HepG2 (cell line): ENCODE data around the gene LST1. TPM values are rescaled to one million over a fixed set of nuclear protein-coding genes. Genes with fewer than 3 reads are reported as not detected.
A peak's percentile ranks its signal among the peaks of the same experiment; 100 is the strongest.

Experiments
- AKNA ChIP-seq: sonication (generic); formaldehyde crosslinking; IDR thresholded peaks from 2 replicates; pipeline ENCODE4 v1.4.0; 2020; ENCODE audit warnings: missing genetic modification reagents, borderline replicate concordance
- CSRNP1 ChIP-seq: sonication (generic); formaldehyde crosslinking; IDR thresholded peaks from 2 replicates; pipeline ENCODE4 v1.8.1; 2023; ENCODE audit warnings: mild to moderate bottlenecking, missing genetic modification reagents
- PCBP1 ChIP-seq: fragments of 200-400 bp; formaldehyde crosslinking; IDR thresholded peaks from 2 replicates; pipeline ENCODE4 v1.6.1; 2017; ENCODE audit warnings: mild to moderate bottlenecking, low read depth, low read length, borderline replicate concordance
- SOX5 ChIP-seq: IDR thresholded peaks from 2 replicates; pipeline ENCODE4 v1.6.1; 2016; ENCODE audit warnings: borderline replicate concordance
- SRSF1 ChIP-seq: fragments of 200-400 bp; formaldehyde crosslinking; optimal IDR thresholded peaks from 2 replicates; pipeline ENCODE3; 2017; ENCODE audit warnings: mild to moderate bottlenecking, low read depth, low read length, moderate library complexity
- THRA ChIP-seq: sonication (generic); formaldehyde crosslinking; IDR thresholded peaks from 2 replicates; pipeline ENCODE4 v1.4.0; 2020; ENCODE audit warnings: missing genetic modification reagents, borderline replicate concordance
- YY1 ChIP-seq: IDR thresholded peaks from 2 replicates; pipeline ENCODE4 v1.6.1; 2011; ENCODE audit warnings: low read length, low read depth, moderate library complexity, mild to moderate bottlenecking; ENCODE audit not compliant: insufficient read depth, insufficient replicate concordance
- ZBTB7B ChIP-seq: sonication (generic); formaldehyde crosslinking; IDR thresholded peaks from 2 replicates; pipeline ENCODE4 v1.4.0; 2020; ENCODE audit warnings: missing genetic modification reagents
- ZBTB8A ChIP-seq: sonication (generic); formaldehyde crosslinking; IDR thresholded peaks from 2 replicates; pipeline ENCODE4 v1.4.0; 2020; ENCODE audit warnings: mild to moderate bottlenecking, low read depth, missing genetic modification reagents, borderline replicate concordance
- ZIK1 ChIP-seq: sonication (generic); formaldehyde crosslinking; IDR thresholded peaks from 2 replicates; pipeline ENCODE4 v1.5.0; 2020; ENCODE audit warnings: mild to moderate bottlenecking, low read depth, missing genetic modification reagents, borderline replicate concordance
- ZMYM4 ChIP-seq: sonication (generic); formaldehyde crosslinking; IDR thresholded peaks from 2 replicates; pipeline ENCODE4 v1.8.1; 2023; ENCODE audit warnings: mild to moderate bottlenecking, missing genetic modification reagents
- ZNF225 ChIP-seq: sonication (generic); formaldehyde crosslinking; IDR thresholded peaks from 2 replicates; pipeline ENCODE4 v1.4.0; 2020; ENCODE audit warnings: mild to moderate bottlenecking, missing genetic modification reagents
- ZNF264 ChIP-seq: sonication (generic); formaldehyde crosslinking; IDR thresholded peaks from 2 replicates; pipeline ENCODE4 v1.4.0; 2020; ENCODE audit warnings: missing genetic modification reagents
- ZNF280B ChIP-seq: sonication (generic); formaldehyde crosslinking; IDR thresholded peaks from 2 replicates; pipeline ENCODE4 v1.5.0; 2020; ENCODE audit warnings: missing genetic modification reagents, mild to moderate bottlenecking, borderline replicate concordance
- ZNF7 ChIP-seq: IDR thresholded peaks from 2 replicates; pipeline ENCODE4 v1.6.1; 2016; ENCODE audit warnings: missing biosample characterization, missing genetic modification reagents
- ZNF749 ChIP-seq: sonication (generic); formaldehyde crosslinking; IDR thresholded peaks from 2 replicates; pipeline ENCODE4 v1.8.0; 2022; ENCODE audit warnings: mild to moderate bottlenecking, missing genetic modification reagents, moderate library complexity, borderline replicate concordance
- ZNF816 ChIP-seq: sonication (generic); formaldehyde crosslinking; IDR thresholded peaks from 2 replicates; pipeline ENCODE4 v1.8.0; 2022; ENCODE audit warnings: missing genetic modification reagents, mild to moderate bottlenecking, borderline replicate concordance
- polyA plus RNA-seq, 8 experiments: library from polyadenylated mRNA; depleted of rRNA in 3 of 8; stranded (reverse) in 7 of 8; unstranded in 1 of 8; fragments of >200 nt; fragmentation: Illumina TruSeq in 4 of 8; extraction: Trizol in 4 of 8; gene quantifications; 2 replicates each; pipeline versions ENCODE4 v1.2.1 to v1.2.3, GENCODE V29; 2011 to 2016; ENCODE audit warnings: low read depth in 4 of 8, missing spikeins in 1 of 8, mixed read lengths in 1 of 8; ENCODE audit not compliant: insufficient read depth in 1 of 8
- total RNA-seq, 5 experiments: library from RNA; depleted of rRNA; stranded (reverse); fragments of >200 nt; fragmentation: Illumina TruSeq; extraction: Trizol; gene quantifications; 2 replicates each; pipeline ENCODE4 v1.2.3, GENCODE V29; 2016; ENCODE audit warnings: low read depth in 1 of 5

The LST1 gene
- total and polyA plus RNA-seq, 2 of the 13 experiments (the other 11 are each of a cell fraction or from before 2014, with no cell fraction given) = not detected

- TF ChIP-seq ZIK1 (CRISPR knock-in tag) = peak; percentile 69; the same call in 1 of the 2 replicates
- peak; percentile 52 for TF ChIP-seq YY1
- TF ChIP-seq ZNF7 (CRISPR knock-in tag) = no peak
- TF ChIP-seq SRSF1 = peak; percentile 71
- TF ChIP-seq CSRNP1 (CRISPR knock-in tag) = peak; percentile 84; the same call in 1 of the 2 replicates
- TF ChIP-seq ZNF749 (CRISPR knock-in tag) = peak; percentile 67
- TF ChIP-seq ZMYM4 (CRISPR knock-in tag) = peak; percentile 75
- no peak for TF ChIP-seq AKNA (CRISPR knock-in tag)
- no peak for TF ChIP-seq ZBTB7B (CRISPR knock-in tag)
- TF ChIP-seq ZNF816 (CRISPR knock-in tag) = peak; percentile 31
- peak; percentile 88; the same call in 1 of the 2 replicates for TF ChIP-seq ZNF264
- TF ChIP-seq THRA (CRISPR knock-in tag) = no peak
- TF ChIP-seq PCBP1 = peak; percentile 70; the same call in 1 of the 2 replicates
- 0 out of 2 replicates have a peak, but pooled peaks have one; percentile 49 for TF ChIP-seq SOX5
- TF ChIP-seq ZNF280B = peak; percentile 80; the same call in 1 of the 2 replicates
- TF ChIP-seq ZNF225 (CRISPR knock-in tag) = peak; percentile 54; the same call in 1 of the 2 replicates
- peak; percentile 19; the same call in 1 of the 2 replicates for TF ChIP-seq ZBTB8A (CRISPR knock-in tag)
These were observed 33.9 kb downstream of the LST1 start (continued) for GRCh38 chr6:31619805-31620585.
